ENCODE measurements around the gene MEGF6. TPM values are rescaled to one million over a fixed set of nuclear protein-coding genes. Genes with fewer than 3 reads are reported as not detected.

The MEGF6 gene
- total and polyA plus RNA-seq, 2 of the 8 experiments (the other 6 are each of a cell fraction or from before 2014, with no cell fraction given), result 4.1 to 14.8 TPM

DNA sequence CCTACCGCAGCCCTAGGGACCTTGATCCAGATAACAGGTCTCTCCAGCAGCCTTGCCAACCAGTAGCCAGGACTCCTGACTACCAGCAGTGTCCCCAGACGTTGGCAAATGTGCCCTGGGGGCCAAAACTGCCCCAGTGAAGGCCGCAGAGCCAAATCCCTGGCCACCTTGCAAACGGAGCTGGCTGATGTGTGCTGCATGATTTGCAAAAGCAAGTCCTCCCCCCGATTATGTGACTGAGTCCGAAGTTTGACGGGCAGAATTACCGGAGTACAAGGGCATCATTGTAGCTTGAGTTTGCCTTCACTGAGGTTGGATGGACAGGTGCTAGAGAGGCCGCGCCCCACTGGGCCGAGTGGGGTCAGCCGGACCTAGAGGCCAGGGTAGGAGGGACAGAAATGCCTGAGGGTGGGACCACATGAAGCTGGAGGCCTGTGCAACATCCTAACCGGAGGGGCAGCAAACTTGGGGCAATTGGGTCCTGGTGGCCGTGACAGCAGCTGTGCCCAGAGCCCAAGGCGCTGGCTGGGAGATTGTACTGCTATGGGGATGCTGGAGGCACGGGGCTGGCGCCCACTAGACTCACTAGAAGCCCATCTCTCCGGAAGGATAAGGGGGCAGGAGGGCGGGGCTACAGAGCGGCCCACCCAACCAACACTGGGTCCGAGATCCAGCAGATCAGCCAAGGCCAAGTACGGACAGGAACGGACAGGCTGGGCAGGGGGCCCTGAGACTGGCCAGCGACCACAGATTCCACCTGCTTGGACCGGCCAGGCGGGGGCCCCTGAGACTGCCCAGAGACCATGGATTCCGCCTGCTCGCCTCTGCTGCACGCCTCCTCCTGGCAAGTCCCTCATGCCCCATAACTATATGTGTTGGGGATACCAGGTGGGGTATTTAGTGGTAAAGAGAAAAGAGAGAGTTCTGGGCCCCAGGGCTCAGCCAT lies 154.1 kb downstream of the MEGF6 start (continued):
- TF ChIP-seq CHD7 (IDR thresholded peaks at IDR 0.05; ENCODE audit: insufficient replicate concordance, low read length), result no peak
- TF ChIP-seq SAP30 (IDR thresholded peaks at IDR 0.05; ENCODE audit: insufficient read depth, insufficient replicate concordance, low read length), result no peak
- TF ChIP-seq FOSL1 (IDR thresholded peaks at IDR 0.05; ENCODE audit: insufficient read depth, low read depth, low read length), result no peak
- TF ChIP-seq CTBP2 (IDR thresholded peaks at IDR 0.05; ENCODE audit: borderline replicate concordance, insufficient read depth, insufficient read length, low read length), result no peak
- no peak for TF ChIP-seq SIX5 (IDR thresholded peaks at IDR 0.05; ENCODE audit: low read depth, low read length)
- no peak for TF ChIP-seq YY1 (IDR thresholded peaks at IDR 0.05; ENCODE audit: low read depth, low read length)
- no peak for TF ChIP-seq SIRT6 (IDR thresholded peaks at IDR 0.05; ENCODE audit: low read length)
- no peak for TF ChIP-seq BRCA1 (IDR thresholded peaks at IDR 0.05; ENCODE audit: low read depth, low read length)
- TF ChIP-seq MAX (IDR thresholded peaks at IDR 0.05), result no peak

All from H1 (cell line).